DOHH2 (cell line): ENCODE measurements around the gene DDX54.

Experiments
- CTCF ChIP-seq: fragments of 200-600 bp; sonication (generic); IDR thresholded peaks from one replicate; pipeline ENCODE4 v1.5.1; 2014; ENCODE audit warnings: antibody characterized with exemption, mild to moderate bottlenecking, low read depth, low read length; ENCODE audit not compliant: poor library complexity, severe bottlenecking
- EZH2phosphoT487 ChIP-seq: fragments of 200-600 bp; sonication (generic); IDR thresholded peaks from 2 replicates; pipeline ENCODE4 v1.6.1; 2017; ENCODE audit warnings: borderline replicate concordance, mild to moderate bottlenecking, antibody characterized with exemption, low read length, moderate library complexity, mixed read lengths

DNA sequence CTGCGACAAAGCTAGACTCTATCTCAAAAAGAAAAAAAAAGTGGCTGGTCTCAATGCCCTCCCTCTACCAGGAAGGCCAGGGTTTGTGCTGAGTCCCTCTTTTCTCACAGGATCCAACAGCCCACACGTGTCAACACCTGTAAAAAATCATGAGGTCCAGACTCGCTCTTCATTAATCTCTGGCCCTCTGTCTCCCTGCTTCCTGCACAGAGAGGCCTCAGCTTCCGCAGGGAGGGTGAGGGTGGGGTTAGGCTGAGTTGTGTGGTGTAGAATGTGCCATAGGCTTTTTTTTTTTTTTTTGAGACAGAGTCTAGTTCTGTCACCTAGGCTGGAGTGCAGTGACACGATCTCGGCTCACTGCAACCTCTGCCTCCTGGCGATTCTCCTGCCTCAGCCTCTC, 29.6 kb downstream of the DDX54 start:
- TF ChIP-seq CTCF (no peak), EZH2phosphoT487 (no peak)
